Measurements from ENCODE around the gene CMTM3.

The CMTM3 gene

DNA sequence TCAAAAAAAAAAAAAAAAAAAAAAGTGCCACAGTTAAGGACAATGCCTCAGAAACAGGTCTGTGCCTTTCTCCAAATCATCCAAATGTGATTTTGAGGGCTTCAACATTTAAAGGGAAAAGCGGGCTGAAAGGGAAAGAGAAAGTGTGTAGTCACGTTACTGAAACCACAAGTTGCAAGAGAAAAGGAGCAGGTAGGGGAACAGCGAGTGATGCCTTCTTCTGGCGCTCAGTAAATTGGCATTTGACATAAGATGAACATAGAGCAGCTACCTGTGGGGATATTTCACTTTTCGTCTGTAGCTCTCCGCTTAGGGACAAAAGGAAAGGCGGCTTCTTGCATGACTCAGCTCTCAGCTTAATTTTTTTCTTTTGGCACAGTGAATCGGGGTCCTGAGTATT, 14.2 kb upstream of the CMTM3 start:
- peak overlapping the region; percentile 21 for H3K4me3 ChIP-seq (ENCODE audit: low read depth, low read length, poor library complexity, severe bottlenecking)

DNA sequence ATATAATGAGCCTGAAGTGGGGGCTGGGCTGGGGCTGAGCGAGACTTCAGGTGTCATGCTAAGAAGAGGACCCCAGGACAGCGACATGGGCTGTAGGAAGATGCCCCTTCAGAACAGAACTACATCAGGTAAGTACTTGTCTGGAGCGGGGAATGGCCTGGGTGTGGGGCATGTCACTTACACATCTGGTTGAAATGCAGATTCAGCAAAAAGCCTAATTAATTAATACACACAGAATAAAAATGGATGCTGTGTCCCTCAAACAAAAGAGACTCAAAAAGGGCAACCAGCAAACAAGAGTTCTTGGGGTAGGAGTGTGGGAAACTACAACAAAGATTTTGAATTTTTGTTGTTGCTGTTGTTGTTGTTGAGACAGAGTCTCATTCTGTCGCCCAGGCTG, 13.5 kb upstream of the CMTM3 start:
- peaks cover 9% of the 10 kb centered on the region for H3K4me1 ChIP-seq (ENCODE audit: insufficient read depth, low read length, severe bottlenecking)
- no peaks in the 10 kb centered on the region for H3K9me3 ChIP-seq (ENCODE audit: low read length)
- no peaks in the 10 kb centered on the region for H3K79me2 ChIP-seq (ENCODE audit: insufficient read depth, low read length)
- H3K36me3 ChIP-seq (ENCODE audit: insufficient read depth, low read length): no peaks in the 10 kb centered on the region
- no peaks in the 10 kb centered on the region for H3F3A ChIP-seq (ENCODE audit: insufficient read depth, low read length)
- H3K27ac ChIP-seq (ENCODE audit: low read depth, low read length, poor library complexity, severe bottlenecking): no peak overlapping the region
- no peak overlapping the region for H3K9ac ChIP-seq (ENCODE audit: low read length)
- no peaks in the 10 kb centered on the region for H4K20me1 ChIP-seq (ENCODE audit: insufficient read depth, low read length)
- TF ChIP-seq, protein P1, sequence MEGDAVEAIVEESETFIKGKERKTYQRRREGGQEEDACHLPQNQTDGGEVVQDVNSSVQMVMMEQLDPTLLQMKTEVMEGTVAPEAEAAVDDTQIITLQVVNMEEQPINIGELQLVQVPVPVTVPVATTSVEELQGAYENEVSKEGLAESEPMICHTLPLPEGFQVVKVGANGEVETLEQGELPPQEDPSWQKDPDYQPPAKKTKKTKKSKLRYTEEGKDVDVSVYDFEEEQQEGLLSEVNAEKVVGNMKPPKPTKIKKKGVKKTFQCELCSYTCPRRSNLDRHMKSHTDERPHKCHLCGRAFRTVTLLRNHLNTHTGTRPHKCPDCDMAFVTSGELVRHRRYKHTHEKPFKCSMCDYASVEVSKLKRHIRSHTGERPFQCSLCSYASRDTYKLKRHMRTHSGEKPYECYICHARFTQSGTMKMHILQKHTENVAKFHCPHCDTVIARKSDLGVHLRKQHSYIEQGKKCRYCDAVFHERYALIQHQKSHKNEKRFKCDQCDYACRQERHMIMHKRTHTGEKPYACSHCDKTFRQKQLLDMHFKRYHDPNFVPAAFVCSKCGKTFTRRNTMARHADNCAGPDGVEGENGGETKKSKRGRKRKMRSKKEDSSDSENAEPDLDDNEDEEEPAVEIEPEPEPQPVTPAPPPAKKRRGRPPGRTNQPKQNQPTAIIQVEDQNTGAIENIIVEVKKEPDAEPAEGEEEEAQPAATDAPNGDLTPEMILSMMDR (IDR thresholded peaks at IDR 0.05; ENCODE audit: low read length): no peak
- no peak for TF ChIP-seq EZH2 (IDR thresholded peaks at IDR 0.05; ENCODE audit: borderline replicate concordance, low read length)
- no peaks in the 10 kb centered on the region for H3K27me3 ChIP-seq (ENCODE audit: insufficient read depth, low read length)
- no peak overlapping the region for H3K4me3 ChIP-seq (ENCODE audit: low read depth, low read length, poor library complexity, severe bottlenecking)
- no peak overlapping the region for H2AFZ ChIP-seq (ENCODE audit: low read length)
- no peaks in the 10 kb centered on the region for H3K9me2 ChIP-seq (ENCODE audit: low read depth, low read length)
- no peak overlapping the region for H3K4me2 ChIP-seq (ENCODE audit: low read length)

More for the DNA sequence above, 14.2 kb upstream of the CMTM3 start:
- TF ChIP-seq, protein P1 (IDR thresholded peaks at IDR 0.05; ENCODE audit: low read length): no peak
- TF ChIP-seq EZH2 (IDR thresholded peaks at IDR 0.05; ENCODE audit: borderline replicate concordance, low read length): no peak
- H3K27ac ChIP-seq (ENCODE audit: low read depth, low read length, poor library complexity, severe bottlenecking): no peak overlapping the region
- no peaks in the 10 kb centered on the region for H3K9me2 ChIP-seq (ENCODE audit: low read depth, low read length)
- no peaks in the 10 kb centered on the region for H4K20me1 ChIP-seq (ENCODE audit: insufficient read depth, low read length)
- no peaks in the 10 kb centered on the region for H3K27me3 ChIP-seq (ENCODE audit: insufficient read depth, low read length)
- H3F3A ChIP-seq (ENCODE audit: insufficient read depth, low read length): no peaks in the 10 kb centered on the region
- no peaks in the 10 kb centered on the region for H3K36me3 ChIP-seq (ENCODE audit: insufficient read depth, low read length)
- H2AFZ ChIP-seq (ENCODE audit: low read length): no peak overlapping the region
- no peak overlapping the region; the same call in 1 of the 2 replicates for H3K9ac ChIP-seq (ENCODE audit: low read length)
- peaks cover 9% of the 10 kb centered on the region for H3K4me1 ChIP-seq (ENCODE audit: insufficient read depth, low read length, severe bottlenecking)
- no peaks in the 10 kb centered on the region for H3K79me2 ChIP-seq (ENCODE audit: insufficient read depth, low read length)
- H3K4me2 ChIP-seq (ENCODE audit: low read length): peak overlapping the region; percentile 62
- H3K9me3 ChIP-seq (ENCODE audit: low read length): no peaks in the 10 kb centered on the region

DNA sequence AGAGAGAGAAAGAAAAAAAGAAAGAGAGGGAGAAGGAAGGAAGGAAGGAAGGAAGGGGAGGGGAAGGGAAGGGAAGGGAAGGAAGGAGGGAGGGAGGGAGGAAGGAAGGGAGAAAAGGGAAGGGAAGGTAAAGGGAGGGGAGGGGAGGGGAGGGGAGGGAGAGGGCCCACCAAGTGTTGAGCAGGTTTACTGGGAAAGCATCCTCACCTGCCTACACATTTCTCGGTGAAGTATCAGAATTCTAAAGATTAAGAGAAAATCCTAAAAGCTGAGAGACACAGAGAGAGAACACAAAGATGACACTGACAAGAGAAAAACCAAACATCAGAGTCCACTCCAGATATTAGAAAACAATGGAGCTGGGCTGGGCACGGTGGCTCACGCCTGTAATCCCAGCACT, 12.3 kb upstream of the CMTM3 start:
- Histone ChIP-seq H3K9me3 (ENCODE audit: low read length) (no peaks in the 10 kb centered on the region), H3K4me2 (ENCODE audit: low read length) (no peak overlapping the region)

More for the DNA sequence above, 12.3 kb upstream of the CMTM3 start:
- no peak for TF ChIP-seq EZH2 (IDR thresholded peaks at IDR 0.05; ENCODE audit: borderline replicate concordance, low read length)
- TF ChIP-seq, protein P1 (IDR thresholded peaks at IDR 0.05; ENCODE audit: low read length): no peak
- H2AFZ ChIP-seq (ENCODE audit: low read length): no peak overlapping the region
- no peaks in the 10 kb centered on the region for H3K36me3 ChIP-seq (ENCODE audit: insufficient read depth, low read length)
- H3K9ac ChIP-seq (ENCODE audit: low read length): no peak overlapping the region
- H3K27me3 ChIP-seq (ENCODE audit: insufficient read depth, low read length): no peaks in the 10 kb centered on the region
- no peaks in the 10 kb centered on the region for H4K20me1 ChIP-seq (ENCODE audit: insufficient read depth, low read length)
- no peaks in the 10 kb centered on the region for H3K79me2 ChIP-seq (ENCODE audit: insufficient read depth, low read length)
- peaks cover 9% of the 10 kb centered on the region for H3K4me1 ChIP-seq (ENCODE audit: insufficient read depth, low read length, severe bottlenecking)
- no peaks in the 10 kb centered on the region for H3K9me2 ChIP-seq (ENCODE audit: low read depth, low read length)
- no peak overlapping the region for H3K27ac ChIP-seq (ENCODE audit: low read depth, low read length, poor library complexity, severe bottlenecking)
- H3K4me3 ChIP-seq (ENCODE audit: low read depth, low read length, poor library complexity, severe bottlenecking): no peak overlapping the region
- no peaks in the 10 kb centered on the region for H3F3A ChIP-seq (ENCODE audit: insufficient read depth, low read length)

Data from OCI-LY1 (cell line).